HepG2 (cell line): ENCODE measurements around the gene WNK2. TPM values are rescaled to one million over a fixed set of nuclear protein-coding genes. Genes with fewer than 3 reads are reported as not detected.

Experiments used
- ATF7 ChIP-seq, 2 experiments: fragments of 450-650 bp in 1 of 2; sonication (generic) in 1 of 2; formaldehyde crosslinking in 1 of 2; IDR thresholded peaks; 2 replicates each; pipeline versions ENCODE4 v1.4.0 to v1.6.1; 2016 to 2020; ENCODE audit warnings: antibody characterized with exemption in 1 of 2, mild to moderate bottlenecking in 1 of 2, missing genetic modification reagents in 1 of 2
- BRCA1 ChIP-seq: sonication (generic); formaldehyde crosslinking; IDR thresholded peaks from 2 replicates; pipeline ENCODE4 v1.4.0; 2020; ENCODE audit warnings: missing genetic modification reagents
- CREB1 ChIP-seq, 2 experiments: fragments of 450-650 bp in 1 of 2; IDR thresholded peaks; 2 replicates each; pipeline ENCODE4 v1.6.1; 2016 to 2017; ENCODE audit warnings: control low read depth in 1 of 2, mild to moderate bottlenecking in 1 of 2, missing compliant biosample characterization in 1 of 2, missing genetic modification characterization in 1 of 2
- IRF2 ChIP-seq: IDR thresholded peaks from 2 replicates; pipeline ENCODE4 v1.6.1; 2018; ENCODE audit warnings: missing genetic modification reagents, missing compliant biosample characterization
- IRX3 ChIP-seq: sonication (generic); formaldehyde crosslinking; IDR thresholded peaks from 2 replicates; pipeline ENCODE4 v1.8.1; 2023; ENCODE audit warnings: mild to moderate bottlenecking, low read depth, missing genetic modification reagents, borderline replicate concordance
- LCORL ChIP-seq, 2 experiments: fragments of 450-650 bp in 1 of 2; sonication (generic) in 1 of 2; formaldehyde crosslinking in 1 of 2; IDR thresholded peaks; 2 replicates each; pipeline versions ENCODE4 v1.5.0 to v1.6.1; 2017 to 2020; ENCODE audit warnings: antibody characterized with exemption in 1 of 2, missing genetic modification reagents in 1 of 2
- MXI1 ChIP-seq: IDR thresholded peaks from 3 replicates; pipeline ENCODE4 v1.6.1; 2012; ENCODE audit warnings: low read depth, low read length, inconsistent platforms, borderline replicate concordance
- PAWR ChIP-seq: sonication (generic); formaldehyde crosslinking; IDR thresholded peaks from 2 replicates; pipeline ENCODE4 v1.4.0; 2020; ENCODE audit warnings: missing genetic modification reagents, mild to moderate bottlenecking, borderline replicate concordance
- RAD21 ChIP-seq: fragments of 450-650 bp; formaldehyde crosslinking; IDR thresholded peaks from 2 replicates; pipeline ENCODE4 v1.5.0; 2020; ENCODE audit warnings: mild to moderate bottlenecking
- SKI ChIP-seq: fragments of 450-650 bp; IDR thresholded peaks from one replicate; pipeline ENCODE4 v1.6.1; 2018; ENCODE audit warnings: mild to moderate bottlenecking; ENCODE audit not compliant: partially characterized antibody
- SMC3 ChIP-seq: IDR thresholded peaks from 2 replicates; pipeline ENCODE4 v1.6.1; 2011; ENCODE audit warnings: low read length, improper control_type of control experiment
- STAG1 ChIP-seq: sonication (generic); formaldehyde crosslinking; IDR thresholded peaks from 2 replicates; pipeline ENCODE4 v1.4.0; 2020; ENCODE audit warnings: missing genetic modification reagents
- ZBTB20 ChIP-seq: sonication (generic); formaldehyde crosslinking; IDR thresholded peaks from 2 replicates; pipeline ENCODE4 v1.8.1; 2023; ENCODE audit warnings: missing genetic modification reagents, low read depth, mild to moderate bottlenecking, borderline replicate concordance
- ZMYM2 ChIP-seq: sonication (generic); formaldehyde crosslinking; IDR thresholded peaks from 2 replicates; pipeline ENCODE4 v1.8.0; 2022; ENCODE audit warnings: mild to moderate bottlenecking, missing genetic modification reagents
- ZNF160 ChIP-seq: sonication (generic); formaldehyde crosslinking; IDR thresholded peaks from 2 replicates; pipeline ENCODE4 v1.8.0; 2022; ENCODE audit warnings: mild to moderate bottlenecking, inconsistent platforms, missing genetic modification reagents
- ZNF17 ChIP-seq: sonication (generic); formaldehyde crosslinking; IDR thresholded peaks from 2 replicates; pipeline ENCODE4 v1.5.0; 2020; ENCODE audit warnings: mild to moderate bottlenecking, missing genetic modification reagents
- ZNF264 ChIP-seq: sonication (generic); formaldehyde crosslinking; IDR thresholded peaks from 2 replicates; pipeline ENCODE4 v1.4.0; 2020; ENCODE audit warnings: missing genetic modification reagents
- ZNF33A ChIP-seq: sonication (generic); formaldehyde crosslinking; IDR thresholded peaks from 2 replicates; pipeline ENCODE4 v1.5.1; 2020; ENCODE audit warnings: missing genetic modification reagents, mild to moderate bottlenecking, moderate library complexity, borderline replicate concordance
- ZNF33B ChIP-seq: sonication (generic); formaldehyde crosslinking; IDR thresholded peaks from 2 replicates; pipeline ENCODE4 v1.5.1; 2020; ENCODE audit warnings: mild to moderate bottlenecking, missing genetic modification reagents
- ZNF713 ChIP-seq: sonication (generic); formaldehyde crosslinking; IDR thresholded peaks from 2 replicates; pipeline ENCODE4 v1.4.0; 2020; ENCODE audit warnings: mild to moderate bottlenecking, missing genetic modification reagents
- ZNF782 ChIP-seq: sonication (generic); formaldehyde crosslinking; IDR thresholded peaks from 2 replicates; pipeline ENCODE4 v1.4.0; 2020; ENCODE audit warnings: missing genetic modification reagents, mild to moderate bottlenecking, borderline replicate concordance
- ZSCAN12 ChIP-seq: sonication (generic); formaldehyde crosslinking; IDR thresholded peaks from 2 replicates; pipeline ENCODE4 v1.9.0; 2021; ENCODE audit warnings: mild to moderate bottlenecking, missing genetic modification reagents
- polyA plus RNA-seq, 8 experiments: library from polyadenylated mRNA; depleted of rRNA in 3 of 8; stranded (reverse) in 7 of 8; unstranded in 1 of 8; fragments of >200 nt; fragmentation: Illumina TruSeq in 4 of 8; extraction: Trizol in 4 of 8; gene quantifications; 2 replicates each; pipeline versions ENCODE4 v1.2.1 to v1.2.3, GENCODE V29; 2011 to 2016; ENCODE audit warnings: low read depth in 4 of 8, missing spikeins in 1 of 8, mixed read lengths in 1 of 8; ENCODE audit not compliant: insufficient read depth in 1 of 8
- total RNA-seq, 5 experiments: library from RNA; depleted of rRNA; stranded (reverse); fragments of >200 nt; fragmentation: Illumina TruSeq; extraction: Trizol; gene quantifications; 2 replicates each; pipeline ENCODE4 v1.2.3, GENCODE V29; 2016; ENCODE audit warnings: low read depth in 1 of 5
- TF ChIP-seq, protein P1 (sequence below): sonication (generic); formaldehyde crosslinking; IDR thresholded peaks from 2 replicates; pipeline ENCODE4 v1.4.0; 2020; ENCODE audit warnings: missing genetic modification reagents, borderline replicate concordance
- TF ChIP-seq, protein P2 (sequence below): sonication (generic); formaldehyde crosslinking; IDR thresholded peaks from 2 replicates; pipeline ENCODE4 v1.9.0; 2021; ENCODE audit warnings: missing genetic modification reagents, mild to moderate bottlenecking, borderline replicate concordance

Gene WNK2
- total and polyA plus RNA-seq, 2 of the 13 experiments (the other 11 are each of a cell fraction or from before 2014, with no cell fraction given): 10.5 to 12.0 TPM

DNA sequence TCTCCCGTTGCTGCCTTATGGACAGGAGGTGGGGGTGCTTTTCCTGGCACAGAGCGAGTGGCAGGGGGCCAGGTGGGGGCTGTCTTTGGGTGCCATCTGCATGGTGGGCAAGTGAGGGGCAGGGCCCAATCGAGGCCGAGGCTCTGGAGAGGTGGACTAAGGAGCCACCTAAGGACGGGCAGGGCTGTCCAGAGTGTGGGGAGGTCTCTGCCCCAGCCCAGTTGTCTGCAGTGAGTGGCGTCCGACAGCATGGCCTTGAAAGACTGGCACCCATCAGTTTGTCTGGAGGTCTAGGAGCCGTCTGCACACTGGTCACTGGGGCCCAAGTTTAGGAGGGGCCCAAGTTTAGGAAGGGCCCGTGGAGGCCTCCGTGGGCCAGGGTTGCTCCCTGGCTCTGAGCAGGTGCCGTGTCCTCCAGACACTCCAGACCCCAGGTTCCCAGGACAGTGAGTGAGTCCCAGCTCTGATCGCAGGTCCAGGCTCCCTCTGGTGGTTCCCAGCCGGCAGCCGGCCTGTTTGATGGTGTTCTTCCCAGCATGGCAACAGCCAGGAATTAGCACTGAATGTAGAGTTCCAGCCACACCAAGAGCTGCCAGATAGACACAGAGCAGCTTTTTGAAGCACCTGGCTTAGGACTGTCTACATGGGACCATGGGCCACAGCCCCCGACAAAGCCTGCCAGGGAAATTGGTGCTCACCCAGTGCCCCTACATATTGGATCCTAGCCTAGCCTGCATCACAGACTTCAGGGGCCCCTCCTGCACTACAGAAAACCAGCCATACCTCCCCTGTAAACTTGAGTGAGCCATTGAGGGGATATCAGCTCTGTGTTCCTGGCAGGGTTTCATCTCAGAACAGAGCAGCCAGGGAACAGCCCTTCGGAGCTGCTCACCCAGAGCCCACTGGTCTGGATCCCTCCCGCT, 120.9 kb downstream of the WNK2 start (continued):
- TF ChIP-seq, protein P1, sequence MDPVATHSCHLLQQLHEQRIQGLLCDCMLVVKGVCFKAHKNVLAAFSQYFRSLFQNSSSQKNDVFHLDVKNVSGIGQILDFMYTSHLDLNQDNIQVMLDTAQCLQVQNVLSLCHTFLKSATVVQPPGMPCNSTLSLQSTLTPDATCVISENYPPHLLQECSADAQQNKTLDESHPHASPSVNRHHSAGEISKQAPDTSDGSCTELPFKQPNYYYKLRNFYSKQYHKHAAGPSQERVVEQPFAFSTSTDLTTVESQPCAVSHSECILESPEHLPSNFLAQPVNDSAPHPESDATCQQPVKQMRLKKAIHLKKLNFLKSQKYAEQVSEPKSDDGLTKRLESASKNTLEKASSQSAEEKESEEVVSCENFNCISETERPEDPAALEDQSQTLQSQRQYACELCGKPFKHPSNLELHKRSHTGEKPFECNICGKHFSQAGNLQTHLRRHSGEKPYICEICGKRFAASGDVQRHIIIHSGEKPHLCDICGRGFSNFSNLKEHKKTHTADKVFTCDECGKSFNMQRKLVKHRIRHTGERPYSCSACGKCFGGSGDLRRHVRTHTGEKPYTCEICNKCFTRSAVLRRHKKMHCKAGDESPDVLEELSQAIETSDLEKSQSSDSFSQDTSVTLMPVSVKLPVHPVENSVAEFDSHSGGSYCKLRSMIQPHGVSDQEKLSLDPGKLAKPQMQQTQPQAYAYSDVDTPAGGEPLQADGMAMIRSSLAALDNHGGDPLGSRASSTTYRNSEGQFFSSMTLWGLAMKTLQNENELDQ (CRISPR knock-in tag): no peak
- TF ChIP-seq ZMYM2 (CRISPR knock-in tag) (no peak), LCORL (IDR thresholded peaks at IDR 0.05) (no peak), LCORL (CRISPR knock-in tag; IDR thresholded peaks at IDR 0.05) (0 out of 2 replicates have a peak, but pooled peaks have one; percentile 29), ZNF264 (CRISPR knock-in tag) (no peak), MXI1 (0 out of 3 replicates have a peak, but pooled peaks have one; percentile 26), ZSCAN12 (CRISPR knock-in tag) (0 out of 2 replicates have a peak, but pooled peaks have one; percentile 51), ZNF33B (CRISPR knock-in tag) (no peak), RAD21 (peak; percentile 93), ATF7 (IDR thresholded peaks at IDR 0.05) (no peak), ATF7 (CRISPR knock-in tag; IDR thresholded peaks at IDR 0.05) (no peak), ZNF160 (no peak), ZNF17 (no peak), ZBTB20 (no peak), STAG1 (CRISPR knock-in tag) (peak; percentile 95), IRX3 (no peak), ZNF782 (no peak), ZNF713 (CRISPR knock-in tag) (no peak), SMC3 (peak; percentile 90), ZNF33A (CRISPR knock-in tag) (no peak), SKI (peak; percentile 32), CREB1 (IDR thresholded peaks at IDR 0.05) (no peak), CREB1 (CRISPR knock-in tag; IDR thresholded peaks at IDR 0.05) (no peak), BRCA1 (CRISPR knock-in tag) (no peak), PAWR (no peak), IRF2 (CRISPR knock-in tag) (0 out of 2 replicates have a peak, but pooled peaks have one; percentile 13)
- TF ChIP-seq, protein P2, sequence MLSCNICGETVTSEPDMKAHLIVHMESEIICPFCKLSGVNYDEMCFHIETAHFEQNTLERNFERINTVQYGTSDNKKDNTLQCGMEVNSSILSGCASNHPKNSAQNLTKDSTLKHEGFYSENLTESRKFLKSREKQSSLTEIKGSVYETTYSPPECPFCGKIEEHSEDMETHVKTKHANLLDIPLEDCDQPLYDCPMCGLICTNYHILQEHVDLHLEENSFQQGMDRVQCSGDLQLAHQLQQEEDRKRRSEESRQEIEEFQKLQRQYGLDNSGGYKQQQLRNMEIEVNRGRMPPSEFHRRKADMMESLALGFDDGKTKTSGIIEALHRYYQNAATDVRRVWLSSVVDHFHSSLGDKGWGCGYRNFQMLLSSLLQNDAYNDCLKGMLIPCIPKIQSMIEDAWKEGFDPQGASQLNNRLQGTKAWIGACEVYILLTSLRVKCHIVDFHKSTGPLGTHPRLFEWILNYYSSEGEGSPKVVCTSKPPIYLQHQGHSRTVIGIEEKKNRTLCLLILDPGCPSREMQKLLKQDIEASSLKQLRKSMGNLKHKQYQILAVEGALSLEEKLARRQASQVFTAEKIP (CRISPR knock-in tag): no peak
